Measurements from ENCODE around the gene PHYHIPL.

DNA sequence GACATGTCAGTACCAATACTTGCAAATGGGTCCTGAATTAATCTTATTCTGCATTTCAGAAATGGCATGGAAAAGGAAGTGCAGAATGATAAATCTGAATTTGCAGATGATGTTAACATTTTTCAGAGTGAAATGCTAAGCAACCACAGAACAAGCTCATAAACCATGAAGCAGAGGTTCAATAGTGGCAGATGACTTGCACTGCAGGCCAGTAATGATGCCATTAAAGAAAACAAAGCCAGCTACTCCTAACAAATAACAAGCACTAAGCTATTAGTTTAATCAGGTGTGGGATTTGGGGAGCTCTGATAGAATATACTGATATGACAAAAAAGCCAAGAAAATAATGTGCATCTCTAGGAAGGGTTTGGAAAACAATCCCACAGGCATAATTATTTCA lies 100.5 kb downstream of the PHYHIPL start:
- TF ChIP-seq, protein P1, sequence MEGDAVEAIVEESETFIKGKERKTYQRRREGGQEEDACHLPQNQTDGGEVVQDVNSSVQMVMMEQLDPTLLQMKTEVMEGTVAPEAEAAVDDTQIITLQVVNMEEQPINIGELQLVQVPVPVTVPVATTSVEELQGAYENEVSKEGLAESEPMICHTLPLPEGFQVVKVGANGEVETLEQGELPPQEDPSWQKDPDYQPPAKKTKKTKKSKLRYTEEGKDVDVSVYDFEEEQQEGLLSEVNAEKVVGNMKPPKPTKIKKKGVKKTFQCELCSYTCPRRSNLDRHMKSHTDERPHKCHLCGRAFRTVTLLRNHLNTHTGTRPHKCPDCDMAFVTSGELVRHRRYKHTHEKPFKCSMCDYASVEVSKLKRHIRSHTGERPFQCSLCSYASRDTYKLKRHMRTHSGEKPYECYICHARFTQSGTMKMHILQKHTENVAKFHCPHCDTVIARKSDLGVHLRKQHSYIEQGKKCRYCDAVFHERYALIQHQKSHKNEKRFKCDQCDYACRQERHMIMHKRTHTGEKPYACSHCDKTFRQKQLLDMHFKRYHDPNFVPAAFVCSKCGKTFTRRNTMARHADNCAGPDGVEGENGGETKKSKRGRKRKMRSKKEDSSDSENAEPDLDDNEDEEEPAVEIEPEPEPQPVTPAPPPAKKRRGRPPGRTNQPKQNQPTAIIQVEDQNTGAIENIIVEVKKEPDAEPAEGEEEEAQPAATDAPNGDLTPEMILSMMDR (IDR thresholded peaks at IDR 0.05): no peak
- TF ChIP-seq POLR2A (IDR thresholded peaks at IDR 0.05): no peak

Data from thyroid gland (tissue), 4 donors.